NCI-H2029 (cell line): ENCODE results near the gene FGD4.

ENCODE experiments used
- DNase-seq: peaks from one replicate; lab custom pipeline; 2025; lab: John Stamatoyannopoulos, UW

The FGD4 gene

DNA sequence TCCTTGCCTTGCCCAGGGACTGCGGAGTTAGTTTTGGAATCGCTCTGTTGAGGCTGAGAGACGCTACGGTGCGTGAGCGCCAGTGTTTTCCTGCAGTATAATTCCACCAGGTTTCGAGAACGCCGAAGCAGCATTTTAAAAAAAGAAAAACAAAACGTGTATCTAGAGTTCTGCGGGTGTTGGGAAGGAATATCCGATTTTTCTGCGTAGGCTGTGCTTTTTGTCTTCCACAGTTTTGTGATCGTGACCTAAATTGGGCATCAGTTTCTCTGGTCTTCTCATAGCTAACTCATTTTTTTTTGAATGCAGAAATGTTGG is 280.5 kb downstream of the FGD4 start:
- DNase-seq: no peak

DNA sequence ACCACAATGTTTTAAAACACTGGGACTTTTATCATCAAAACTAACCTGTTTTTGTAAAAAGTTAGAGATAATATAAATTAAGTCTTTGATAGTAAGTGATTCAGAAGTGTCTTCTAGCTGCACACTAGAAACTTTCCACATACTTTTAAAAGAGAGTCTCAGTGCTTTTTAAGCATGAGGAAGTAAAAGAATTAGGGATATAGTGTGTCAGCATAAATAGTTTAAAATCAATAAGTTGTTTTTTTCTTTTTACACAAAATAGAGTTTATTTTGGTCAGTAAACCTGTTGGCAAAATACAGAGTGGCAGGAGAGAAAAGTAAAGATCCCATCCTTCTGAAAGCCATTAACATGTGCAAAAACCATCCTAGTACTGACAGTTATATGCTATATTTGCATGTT is 281.4 kb downstream of the FGD4 start:
- no peak for DNase-seq

GRCh38 chr12:32681272-32681671 is 281.9 kb downstream of the FGD4 start:
- no peak for DNase-seq

GRCh38 chr12:32686340-32686739 is 287.0 kb downstream of the FGD4 start:
- DNase-seq: no peak

- DNase-seq: no peak
Observed at GRCh38 chr12:32688786-32689185, 289.4 kb downstream of the FGD4 start.

DNA sequence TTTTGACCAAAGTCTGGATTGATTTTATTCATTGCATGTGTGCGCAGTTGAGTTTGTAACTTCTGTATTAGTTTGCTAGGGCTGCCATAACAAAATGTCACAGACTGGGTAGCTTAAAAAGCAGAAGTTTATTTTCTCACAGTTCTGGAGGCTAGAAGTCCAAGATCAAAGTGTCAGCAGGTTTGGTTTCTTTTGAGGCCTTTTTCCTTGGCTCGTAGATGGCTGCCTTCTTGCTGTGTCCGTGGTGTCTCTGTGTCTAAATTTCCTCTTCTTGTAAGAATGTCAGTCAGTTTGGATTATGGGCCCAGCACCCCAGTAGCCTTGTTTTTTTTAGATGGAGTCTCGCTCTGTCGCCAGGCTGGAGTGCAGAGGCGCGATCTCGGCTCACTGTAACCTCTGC is 291.6 kb downstream of the FGD4 start:
- DNase-seq: no peak

DNA sequence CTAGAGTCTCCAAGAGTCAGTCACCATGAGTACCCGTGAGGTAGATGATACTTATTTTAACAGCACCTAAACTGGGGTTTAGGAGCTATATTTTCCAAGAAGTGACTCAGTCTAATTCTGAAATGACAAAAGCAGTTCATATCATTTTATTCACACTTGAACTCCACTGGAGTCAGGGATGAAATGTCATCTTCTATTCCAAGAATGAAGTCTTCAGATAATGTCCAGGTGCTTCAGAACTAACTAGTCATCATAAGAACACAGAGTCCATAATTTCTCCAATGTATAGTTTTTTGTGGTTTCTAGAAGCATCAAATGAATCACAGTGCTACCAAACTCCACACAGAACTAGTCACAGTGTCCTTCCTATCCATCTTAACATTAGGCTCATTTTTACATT is 293.0 kb downstream of the FGD4 start:
- no peak for DNase-seq

- DNase-seq: no peak
Observed at GRCh38 chr12:32693036-32693435, 293.7 kb downstream of the FGD4 start.
